Fibroblast of skin of abdomen (primary cell): ENCODE measurements around the gene EFHB.
"Not testable (repeated sequence)": the region's sequence is repeated elsewhere in the genome, so short reads cannot be mapped to it uniquely, and the experiment has no call there.

Experiments
- DNase-seq: peaks from one replicate; pipeline ENCODE4 v3.0.0-alpha.2; 2013

Gene EFHB

GRCh38 chr3:19931767-19932188 lies 2.2 kb downstream of the EFHB start:
- no peak for DNase-seq

- no peak for DNase-seq
Measured at GRCh38 chr3:19931180-19931692, 2.8 kb downstream of the EFHB start.

- no peak for DNase-seq
Measured at GRCh38 chr3:19920401-19921080, 13.5 kb downstream of the EFHB start.

GRCh38 chr3:19917167-19917566 lies 16.9 kb downstream of the EFHB start:
- no peak for DNase-seq

- no peak for DNase-seq
Measured at GRCh38 chr3:19911452-19911851, 22.6 kb downstream of the EFHB start.

GRCh38 chr3:19907523-19907922 lies 26.5 kb downstream of the EFHB start:
- DNase-seq: no peak

GRCh38 chr3:19903649-19904048 lies 30.4 kb downstream of the EFHB start:
- no peak for DNase-seq

GRCh38 chr3:19901918-19902317 lies 32.1 kb downstream of the EFHB start:
- peak; percentile 14 for DNase-seq

GRCh38 chr3:19901337-19901736 lies 32.7 kb downstream of the EFHB start:
- DNase-seq: peak; percentile 29

- not testable (repeated sequence) for DNase-seq
Measured at GRCh38 chr3:19899833-19900232, 34.2 kb downstream of the EFHB start.

- DNase-seq: no peak
Measured at GRCh38 chr3:19899264-19899663, 34.8 kb downstream of the EFHB start.

GRCh38 chr3:19898721-19899120 lies 35.3 kb downstream of the EFHB start:
- peak; percentile 43 for DNase-seq

GRCh38 chr3:19891740-19892139 lies 42.3 kb downstream of the EFHB start:
- DNase-seq: peak; percentile 47

GRCh38 chr3:19888428-19889152 lies 45.4 kb downstream of the EFHB start:
- DNase-seq: no peak

- not testable (repeated sequence) for DNase-seq
Measured at GRCh38 chr3:19887122-19887521, 46.9 kb downstream of the EFHB start.

GRCh38 chr3:19886404-19886803 lies 47.6 kb downstream of the EFHB start:
- DNase-seq: no peak

- DNase-seq: peak; percentile 39
Measured at GRCh38 chr3:19885468-19885867, 48.5 kb downstream of the EFHB start.

- no peak for DNase-seq
Measured at GRCh38 chr3:19881852-19882251, 52.2 kb downstream of the EFHB start.

GRCh38 chr3:19881036-19881435 lies 53.0 kb downstream of the EFHB start:
- DNase-seq: no peak

- DNase-seq: no peak
Measured at GRCh38 chr3:19877656-19878055, 56.4 kb downstream of the EFHB start.

- peak; percentile 53 for DNase-seq
Measured at GRCh38 chr3:19866751-19867347, 67.2 kb downstream of the EFHB start.

- not testable (repeated sequence) for DNase-seq
Measured at GRCh38 chr3:19855318-19855717, 78.7 kb downstream of the EFHB start.

- not testable (repeated sequence) for DNase-seq
Measured at GRCh38 chr3:19846609-19847008, 87.4 kb downstream of the EFHB start.
